GM12801 (cell line): Measurements from ENCODE around the gene SECTM1.

ENCODE experiments used
- TF ChIP-seq, protein P1 (sequence below): IDR thresholded peaks from one replicate; pipeline ENCODE4 v1.5.1; 2011; ENCODE audit warnings: control low read depth; ENCODE audit not compliant: insufficient read length; ENCODE audit errors: extremely low read depth

SECTM1 gene

DNA sequence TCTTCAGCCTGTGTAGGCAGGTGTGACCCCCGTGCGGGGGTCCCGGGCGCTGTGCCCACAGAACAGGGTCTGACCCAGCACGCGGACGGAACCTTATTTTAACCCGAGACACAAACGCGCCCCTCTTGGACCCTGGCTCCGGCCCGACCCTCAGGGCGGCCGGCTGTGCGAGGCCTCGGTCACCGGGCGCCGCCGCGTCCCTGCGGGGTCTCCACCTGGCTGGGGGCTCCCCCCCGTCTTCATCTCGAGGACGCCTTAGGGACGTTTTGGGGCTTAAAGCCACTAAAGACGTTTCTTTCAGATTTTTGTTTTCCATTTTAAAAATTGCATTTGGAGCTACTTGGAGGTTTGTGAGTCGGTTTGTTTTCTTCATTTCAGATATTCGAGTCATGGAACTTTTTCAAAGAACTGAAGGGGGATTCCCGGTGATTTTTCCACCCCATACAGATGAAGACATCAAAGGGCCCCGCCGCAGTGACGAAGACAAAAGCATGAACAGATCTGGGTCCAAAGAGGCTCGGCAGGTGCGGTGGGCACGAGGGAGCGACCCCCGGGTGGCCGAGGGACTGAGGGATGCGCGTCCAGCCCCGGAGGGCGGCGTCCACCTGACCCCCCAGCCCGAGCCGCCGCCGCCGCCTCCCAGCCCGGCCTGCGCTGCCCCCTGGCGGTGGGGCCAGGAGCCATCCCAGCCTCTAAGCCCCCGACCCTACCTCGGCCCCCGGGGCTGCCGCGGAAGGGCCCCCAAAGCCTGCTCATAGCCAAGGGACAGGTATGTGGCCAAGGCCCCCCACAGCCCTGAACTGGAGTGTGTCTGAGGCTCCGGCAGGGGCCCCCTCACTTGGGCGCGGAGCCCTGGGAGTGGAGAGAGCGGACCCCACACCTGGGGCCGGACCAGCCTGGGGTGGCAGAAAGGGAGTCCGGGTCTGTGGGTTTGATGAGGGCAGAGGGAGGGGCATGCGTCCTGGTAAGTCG, 12.3 kb downstream of the SECTM1 start:
- TF ChIP-seq, protein P1, sequence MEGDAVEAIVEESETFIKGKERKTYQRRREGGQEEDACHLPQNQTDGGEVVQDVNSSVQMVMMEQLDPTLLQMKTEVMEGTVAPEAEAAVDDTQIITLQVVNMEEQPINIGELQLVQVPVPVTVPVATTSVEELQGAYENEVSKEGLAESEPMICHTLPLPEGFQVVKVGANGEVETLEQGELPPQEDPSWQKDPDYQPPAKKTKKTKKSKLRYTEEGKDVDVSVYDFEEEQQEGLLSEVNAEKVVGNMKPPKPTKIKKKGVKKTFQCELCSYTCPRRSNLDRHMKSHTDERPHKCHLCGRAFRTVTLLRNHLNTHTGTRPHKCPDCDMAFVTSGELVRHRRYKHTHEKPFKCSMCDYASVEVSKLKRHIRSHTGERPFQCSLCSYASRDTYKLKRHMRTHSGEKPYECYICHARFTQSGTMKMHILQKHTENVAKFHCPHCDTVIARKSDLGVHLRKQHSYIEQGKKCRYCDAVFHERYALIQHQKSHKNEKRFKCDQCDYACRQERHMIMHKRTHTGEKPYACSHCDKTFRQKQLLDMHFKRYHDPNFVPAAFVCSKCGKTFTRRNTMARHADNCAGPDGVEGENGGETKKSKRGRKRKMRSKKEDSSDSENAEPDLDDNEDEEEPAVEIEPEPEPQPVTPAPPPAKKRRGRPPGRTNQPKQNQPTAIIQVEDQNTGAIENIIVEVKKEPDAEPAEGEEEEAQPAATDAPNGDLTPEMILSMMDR = no peak

- TF ChIP-seq, protein P1 = no peak
Observed at GRCh38 chr17:82320140-82320840, 13.3 kb downstream of the SECTM1 start.

- TF ChIP-seq, protein P1 = no peak
Observed at GRCh38 chr17:82319619-82320062, 13.9 kb downstream of the SECTM1 start.

DNA sequence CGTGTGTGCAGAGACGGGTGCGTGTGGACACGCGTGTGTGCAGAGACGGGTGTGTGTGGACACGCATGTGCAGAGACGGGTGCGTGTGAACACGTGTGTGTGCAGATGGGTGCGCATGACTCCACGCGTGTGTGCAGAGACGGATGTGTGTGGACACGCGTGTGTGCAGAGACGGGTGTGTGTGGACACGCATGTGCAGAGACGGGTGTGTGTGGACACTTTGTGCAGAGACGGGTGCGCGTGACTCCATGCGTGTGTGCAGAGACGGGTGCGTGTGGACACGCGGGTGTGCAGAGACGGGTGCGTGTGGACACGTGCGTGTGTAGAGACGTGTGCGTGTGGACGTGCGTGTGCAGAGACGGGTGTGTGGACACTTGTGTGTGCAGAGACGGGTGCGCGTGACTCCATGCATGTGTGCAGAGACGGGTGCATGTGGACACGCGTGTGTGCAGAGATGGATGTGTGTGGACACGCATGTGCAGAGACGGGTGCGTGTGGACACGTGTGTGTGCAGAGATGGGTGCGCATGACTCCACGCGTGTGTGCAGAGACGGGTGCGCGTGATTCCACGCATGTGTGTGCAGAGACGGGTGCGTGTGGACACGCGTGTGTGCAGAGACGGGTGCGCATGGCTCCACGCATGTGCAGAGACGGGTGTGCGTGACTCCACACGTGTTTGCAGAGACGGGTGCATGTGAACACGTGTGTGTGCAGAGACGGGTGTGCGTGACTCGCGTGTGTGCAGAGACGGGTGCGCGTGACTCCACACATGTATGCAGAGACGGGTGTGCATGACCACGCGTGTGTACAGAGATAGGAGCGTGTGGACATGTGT, 14.6 kb downstream of the SECTM1 start:
- TF ChIP-seq, protein P1 = no peak

DNA sequence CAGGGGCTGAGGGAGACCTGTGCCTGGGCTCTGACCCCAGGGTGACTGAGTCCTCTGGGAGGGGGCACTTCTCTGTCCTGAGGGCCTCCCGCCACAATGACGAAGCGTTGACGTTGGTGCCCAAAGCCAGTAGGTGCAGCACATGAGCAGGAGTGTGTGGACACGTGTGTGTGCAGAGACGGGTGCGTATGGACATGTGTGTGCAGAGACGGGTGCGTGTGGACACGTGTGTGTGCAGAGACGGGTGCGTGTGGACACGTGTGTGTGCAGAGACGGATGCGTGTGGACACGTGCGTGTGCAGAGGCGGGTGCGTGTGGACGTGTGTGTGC, 15.4 kb downstream of the SECTM1 start:
- TF ChIP-seq, protein P1 = no peak

- TF ChIP-seq, protein P1 = no peak
Observed at GRCh38 chr17:82317394-82318168, 16.0 kb downstream of the SECTM1 start, which contains the start of gene CD7. Gene CD7 (minus strand): TSS chr17:82317608. CDS start chr17:82317495, 113 bp downstream.
